Activated CD4-positive, alpha-beta T cell treated with anti-CD3 and anti-CD28 coated beads, Interleukin-2, amount 10 ng/mL, durations not matched to agents 7 days and 5 days (primary cell): ENCODE measurements around the gene NUMBL. TPM values are rescaled to one million over a fixed set of nuclear protein-coding genes. Genes with fewer than 3 reads are reported as not detected.

Experiments used
- CTCF ChIA-PET: fragments of 350-600 bp; sonication (Branson Sonifier 250); formaldehyde crosslinking; loops from one replicate; lab custom pipeline; 2021; ENCODE audit warnings: antibody characterized with exemption; lab: Charles Lee
- POLR2A ChIA-PET: fragments of 350-600 bp; sonication (Branson Sonifier 250); formaldehyde crosslinking; loops from one replicate; lab custom pipeline; 2021; ENCODE audit warnings: antibody characterized with exemption; lab: Charles Lee
- DNase-seq: peaks from one replicate; pipeline ENCODE4 v3.0.0-alpha.2; 2020
- H3K27ac Mint-ChIP-seq: one replicate; pipeline ENCODE4 v1.8.0; 2021; ENCODE audit warnings: mild to moderate bottlenecking, moderate library complexity, mixed read lengths
- H3K27me3 Mint-ChIP-seq: one replicate; pipeline ENCODE4 v1.8.0; 2021; ENCODE audit warnings: mixed read lengths
- H3K36me3 Mint-ChIP-seq: one replicate; pipeline ENCODE4 v1.8.0; 2021; ENCODE audit warnings: low read depth, mixed read lengths
- H3K4me1 Mint-ChIP-seq: one replicate; pipeline ENCODE4 v1.8.0; 2021; ENCODE audit warnings: mixed read lengths
- H3K4me3 Mint-ChIP-seq: one replicate; pipeline ENCODE4 v1.8.0; 2021; ENCODE audit warnings: mild to moderate bottlenecking, moderate library complexity, mixed read lengths
- H3K9me3 Mint-ChIP-seq: one replicate; pipeline ENCODE4 v1.8.0; 2021; ENCODE audit warnings: mixed read lengths
- total RNA-seq, 2 experiments: library from RNA; stranded (reverse); gene quantifications; one replicate each; pipeline ENCODE4 v1.2.3, GENCODE V29; 2021

Gene NUMBL
- total RNA-seq, 2 experiments from 2014 or later: 5.7 to 7.3 TPM

DNA sequence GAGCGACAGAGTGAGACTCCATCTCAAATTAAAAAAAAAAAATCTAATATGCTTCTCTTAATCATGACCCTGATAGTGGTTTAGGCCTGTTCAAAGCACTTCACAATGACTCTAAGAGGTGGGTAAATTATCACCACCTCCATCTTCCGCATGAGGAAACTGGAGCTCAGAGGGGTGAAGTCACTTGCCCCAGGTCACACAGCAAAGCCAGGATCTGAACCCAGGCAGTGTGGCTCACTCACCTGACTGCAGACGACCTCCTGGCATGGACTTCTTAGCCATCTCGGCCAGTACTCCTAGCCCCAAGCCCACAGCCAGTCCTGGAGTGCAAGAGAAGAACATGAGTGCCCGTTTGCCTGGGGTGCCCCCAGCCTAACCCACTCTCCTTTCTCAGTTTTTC lies 19.4 kb upstream of the NUMBL start:
- H3K36me3 Mint-ChIP-seq: peaks cover 32% of the 10 kb centered on the region
- H3K4me3 Mint-ChIP-seq: no peak overlapping the region
- no peaks in the 10 kb centered on the region for H3K9me3 Mint-ChIP-seq
- H3K27me3 Mint-ChIP-seq: no peaks in the 10 kb centered on the region
- no peak for DNase-seq
- peaks cover 22% of the 10 kb centered on the region for H3K4me1 Mint-ChIP-seq
- H3K27ac Mint-ChIP-seq: no peak overlapping the region
- ChIA-PET CTCF (no interaction called here), POLR2A (no interaction called here)

GRCh38 chr19:40707615-40708014 lies 17.2 kb upstream of the NUMBL start:
- no peak overlapping the region for H3K4me3 Mint-ChIP-seq
- no peaks in the 10 kb centered on the region for H3K27me3 Mint-ChIP-seq
- POLR2A ChIA-PET: no interaction called here
- CTCF ChIA-PET: interaction anchor here (0.6 to 1.5 kb wide), 2 partner anchors 53 to 99 kb away, joined by 3 to 6 read pairs; no protein-coding TSS in a partner anchor
- no peak overlapping the region for H3K27ac Mint-ChIP-seq
- peaks cover 32% of the 10 kb centered on the region for H3K36me3 Mint-ChIP-seq
- peaks cover 8% of the 10 kb centered on the region for H3K4me1 Mint-ChIP-seq
- no peak for DNase-seq
- no peaks in the 10 kb centered on the region for H3K9me3 Mint-ChIP-seq

- H3K36me3 Mint-ChIP-seq: peaks cover 23% of the 10 kb centered on the region
- H3K27ac Mint-ChIP-seq: no peak overlapping the region
- ChIA-PET POLR2A (no interaction called here), CTCF (interaction anchor here (0.5 to 1.0 kb wide), 2 partner anchors 9 to 11 kb away, joined by 3 to 4 read pairs; no protein-coding TSS in a partner anchor)
- no peak for DNase-seq
- no peaks in the 10 kb centered on the region for H3K27me3 Mint-ChIP-seq
- no peaks in the 10 kb centered on the region for H3K9me3 Mint-ChIP-seq
- H3K4me1 Mint-ChIP-seq: no peaks in the 10 kb centered on the region
- no peak overlapping the region for H3K4me3 Mint-ChIP-seq
These were observed 15.6 kb upstream of the NUMBL start for GRCh38 chr19:40705950-40706619.

DNA sequence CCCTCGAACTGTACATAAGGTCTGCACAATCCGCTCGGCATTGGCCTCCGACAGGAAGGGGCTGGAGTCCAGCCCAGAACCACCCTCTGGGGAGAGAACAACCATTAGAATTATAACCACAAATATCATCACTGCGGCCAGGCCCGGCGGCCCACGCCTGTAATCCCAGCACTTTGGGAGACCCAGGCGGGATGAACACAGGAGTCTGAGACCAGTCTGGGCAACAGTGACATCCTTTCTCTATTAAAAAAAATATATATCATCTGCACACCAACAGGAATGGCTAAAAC lies 14.9 kb upstream of the NUMBL start:
- CTCF ChIA-PET: no interaction called here
- no peak for DNase-seq
- no peaks in the 10 kb centered on the region for H3K4me1 Mint-ChIP-seq
- H3K27ac Mint-ChIP-seq: no peak overlapping the region
- H3K9me3 Mint-ChIP-seq: no peaks in the 10 kb centered on the region
- peaks cover 19% of the 10 kb centered on the region for H3K36me3 Mint-ChIP-seq
- H3K4me3 Mint-ChIP-seq: no peak overlapping the region
- H3K27me3 Mint-ChIP-seq: no peaks in the 10 kb centered on the region
- POLR2A ChIA-PET: no interaction called here

- CTCF ChIA-PET: no interaction called here
- peaks cover 19% of the 10 kb centered on the region for H3K36me3 Mint-ChIP-seq
- no peaks in the 10 kb centered on the region for H3K4me1 Mint-ChIP-seq
- H3K9me3 Mint-ChIP-seq: no peaks in the 10 kb centered on the region
- no peak overlapping the region for H3K4me3 Mint-ChIP-seq
- H3K27ac Mint-ChIP-seq: no peak overlapping the region
- POLR2A ChIA-PET: no interaction called here
- DNase-seq: no peak
- no peaks in the 10 kb centered on the region for H3K27me3 Mint-ChIP-seq
These were observed 14.3 kb upstream of the NUMBL start for GRCh38 chr19:40704491-40705361.

- H3K36me3 Mint-ChIP-seq: peaks cover 13% of the 10 kb centered on the region
- no peak for DNase-seq
- H3K27ac Mint-ChIP-seq: no peak overlapping the region
- ChIA-PET POLR2A (no interaction called here), CTCF (interaction anchor here (1.5 kb wide), 1 partner anchor 68 kb away, joined by 3 read pairs; no protein-coding TSS in a partner anchor)
- H3K27me3 Mint-ChIP-seq: no peaks in the 10 kb centered on the region
- no peaks in the 10 kb centered on the region for H3K4me1 Mint-ChIP-seq
- H3K9me3 Mint-ChIP-seq: no peaks in the 10 kb centered on the region
- H3K4me3 Mint-ChIP-seq: no peak overlapping the region
These were observed 12.7 kb upstream of the NUMBL start for GRCh38 chr19:40703029-40703755.

DNA sequence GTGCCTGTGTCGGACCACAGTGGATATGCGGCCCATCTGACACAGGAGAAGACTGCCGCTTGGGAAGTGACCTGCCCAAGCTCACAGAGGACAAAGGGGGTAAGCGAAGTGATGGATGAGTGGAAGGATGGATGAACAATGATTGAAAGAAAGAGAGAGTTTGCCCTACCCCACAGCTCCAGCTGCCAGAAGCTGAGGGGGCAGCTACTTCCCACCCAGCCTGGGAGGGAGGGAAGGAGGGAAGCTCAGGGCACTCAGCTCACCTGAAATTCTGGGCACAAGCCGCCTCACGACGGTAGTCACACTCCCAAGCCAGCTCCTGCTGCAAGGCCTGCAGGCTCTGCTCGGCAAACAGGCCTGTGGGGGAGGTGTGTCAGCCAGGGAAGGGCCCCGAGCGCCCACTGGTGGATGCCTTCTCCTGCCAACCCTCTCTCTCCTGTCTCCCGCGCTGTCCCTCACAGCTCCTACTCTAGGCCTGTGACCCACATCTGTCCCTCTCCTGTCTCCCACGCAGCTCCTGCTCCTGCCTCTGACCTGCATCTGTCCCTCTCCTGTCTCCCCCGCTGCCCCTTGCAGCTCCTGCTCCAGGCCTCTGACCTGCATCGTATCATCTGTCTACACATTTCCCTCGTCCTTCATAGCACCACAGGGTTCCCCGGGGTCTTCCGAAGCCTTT lies 12.0 kb upstream of the NUMBL start:
- Mint-ChIP-seq H3K9me3 (no peaks in the 10 kb centered on the region), H3K4me3 (no peak overlapping the region), H3K4me1 (no peaks in the 10 kb centered on the region), H3K36me3 (peaks cover 13% of the 10 kb centered on the region), H3K27ac (no peak overlapping the region), H3K27me3 (no peaks in the 10 kb centered on the region)
- DNase-seq: no peak
- ChIA-PET CTCF (interaction anchor here (1.1 to 1.5 kb wide), 2 partner anchors 39 to 68 kb away, joined by 3 read pairs; no protein-coding TSS in a partner anchor), POLR2A (no interaction called here)

DNA sequence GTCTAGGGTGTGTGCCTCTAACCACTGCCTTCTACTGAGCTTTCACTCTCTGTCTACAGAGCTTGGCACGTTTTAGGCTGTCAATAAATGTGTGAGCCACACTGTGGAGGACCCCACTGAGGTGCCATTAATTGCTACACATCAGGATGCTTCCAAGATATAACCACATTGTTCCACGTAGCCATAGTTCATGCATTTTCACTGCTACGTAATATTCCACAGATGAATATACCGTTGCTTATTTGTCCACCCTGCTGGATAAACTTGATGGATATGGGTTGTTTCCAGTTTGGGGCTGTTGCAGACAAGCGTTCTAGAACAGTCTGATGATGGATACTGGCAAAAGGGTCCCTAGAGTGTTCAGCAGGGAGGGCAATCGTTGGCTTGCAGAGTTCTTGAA lies 11.3 kb upstream of the NUMBL start:
- Mint-ChIP-seq H3K36me3 (peaks cover 11% of the 10 kb centered on the region), H3K27me3 (no peaks in the 10 kb centered on the region), H3K4me3 (no peak overlapping the region), H3K4me1 (no peaks in the 10 kb centered on the region), H3K9me3 (no peaks in the 10 kb centered on the region), H3K27ac (no peak overlapping the region)
- ChIA-PET POLR2A (no interaction called here), CTCF (interaction anchor here (1.1 kb wide), 1 partner anchor 39 kb away, joined by 3 read pairs; no protein-coding TSS in a partner anchor)
- no peak for DNase-seq

GRCh38 chr19:40700083-40700482 lies 9.6 kb upstream of the NUMBL start:
- H3K27me3 Mint-ChIP-seq: no peaks in the 10 kb centered on the region
- ChIA-PET POLR2A (no interaction called here), CTCF (no interaction called here)
- no peak overlapping the region for H3K27ac Mint-ChIP-seq
- DNase-seq: no peak
- H3K9me3 Mint-ChIP-seq: no peaks in the 10 kb centered on the region
- peaks cover 7% of the 10 kb centered on the region for H3K36me3 Mint-ChIP-seq
- no peak overlapping the region for H3K4me3 Mint-ChIP-seq
- no peaks in the 10 kb centered on the region for H3K4me1 Mint-ChIP-seq

DNA sequence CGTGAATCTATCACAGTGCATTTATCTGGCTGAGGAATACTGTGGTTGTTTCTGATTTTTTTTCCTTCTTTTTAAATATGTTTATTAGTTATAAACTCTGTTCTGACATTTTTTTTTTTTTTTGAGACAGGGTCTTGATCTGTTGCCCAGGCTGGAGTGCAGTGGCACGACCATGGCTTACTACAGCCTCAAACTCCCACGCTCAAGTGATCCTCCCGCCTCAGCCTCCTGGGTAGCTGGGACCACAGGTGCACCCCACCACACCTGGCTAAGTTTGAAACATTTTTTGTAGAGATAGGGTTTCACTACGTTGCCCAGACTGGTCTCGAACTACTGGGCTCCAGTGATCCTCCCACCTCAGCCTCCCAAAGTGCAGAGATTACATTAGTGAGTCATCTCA lies 6.6 kb upstream of the NUMBL start:
- DNase-seq: no peak
- Mint-ChIP-seq H3K27me3 (no peaks in the 10 kb centered on the region), H3K9me3 (no peaks in the 10 kb centered on the region), H3K36me3 (no peaks in the 10 kb centered on the region), H3K4me1 (no peaks in the 10 kb centered on the region), H3K27ac (no peak overlapping the region), H3K4me3 (no peak overlapping the region)
- ChIA-PET CTCF (interaction anchor here (0.6 kb wide), 1 partner anchor 9 kb away, joined by 3 read pairs; no protein-coding TSS in a partner anchor), POLR2A (no interaction called here)

GRCh38 chr19:40695881-40696280 lies 5.4 kb upstream of the NUMBL start:
- DNase-seq: no peak
- H3K4me3 Mint-ChIP-seq: no peak overlapping the region
- no peak overlapping the region for H3K27ac Mint-ChIP-seq
- H3K36me3 Mint-ChIP-seq: no peaks in the 10 kb centered on the region
- ChIA-PET CTCF (no interaction called here), POLR2A (no interaction called here)
- H3K9me3 Mint-ChIP-seq: no peaks in the 10 kb centered on the region
- H3K4me1 Mint-ChIP-seq: no peaks in the 10 kb centered on the region
- H3K27me3 Mint-ChIP-seq: no peaks in the 10 kb centered on the region

DNA sequence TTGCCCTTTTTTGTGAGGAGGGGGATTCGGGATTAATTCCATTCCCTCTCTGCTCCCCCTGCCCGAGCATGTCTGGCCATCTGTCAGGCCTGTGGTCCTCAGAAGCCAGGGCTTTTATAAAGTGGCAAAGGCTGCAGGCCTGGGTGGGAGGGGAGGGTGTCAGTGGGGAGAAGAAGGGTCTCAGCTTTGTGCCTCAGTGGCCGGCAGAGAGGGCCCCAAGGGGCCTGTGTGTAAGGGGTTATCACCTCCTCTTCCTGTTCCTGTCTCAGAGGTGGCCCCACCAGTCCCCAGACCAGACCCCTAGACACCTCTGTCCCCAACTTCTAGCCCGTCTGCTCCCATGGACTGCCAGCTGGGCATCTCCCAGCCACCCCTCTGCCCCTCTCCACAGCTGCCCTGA lies 3.4 kb upstream of the NUMBL start:
- no peak overlapping the region for H3K4me3 Mint-ChIP-seq
- CTCF ChIA-PET: interaction anchor here (1.4 kb wide), 1 partner anchor 13 kb away, joined by 4 read pairs; no protein-coding TSS in a partner anchor
- POLR2A ChIA-PET: no interaction called here
- no peak for DNase-seq
- H3K27me3 Mint-ChIP-seq: no peaks in the 10 kb centered on the region
- H3K4me1 Mint-ChIP-seq: peaks cover 3% of the 10 kb centered on the region
- H3K36me3 Mint-ChIP-seq: no peaks in the 10 kb centered on the region
- no peaks in the 10 kb centered on the region for H3K9me3 Mint-ChIP-seq
- peak overlapping the region; percentile 20 for H3K27ac Mint-ChIP-seq
